NK-92 (cell line): Measurements from ENCODE around the gene SAE1.
"Not testable (repeated sequence)": the region's sequence is repeated elsewhere in the genome, so short reads cannot be mapped to it uniquely, and the experiment has no call there.

ENCODE experiments used
- DNase-seq: peaks from one replicate; lab custom pipeline; 2025; ENCODE audit not compliant: unreplicated experiment; lab: John Stamatoyannopoulos, UW

SAE1 gene

DNA sequence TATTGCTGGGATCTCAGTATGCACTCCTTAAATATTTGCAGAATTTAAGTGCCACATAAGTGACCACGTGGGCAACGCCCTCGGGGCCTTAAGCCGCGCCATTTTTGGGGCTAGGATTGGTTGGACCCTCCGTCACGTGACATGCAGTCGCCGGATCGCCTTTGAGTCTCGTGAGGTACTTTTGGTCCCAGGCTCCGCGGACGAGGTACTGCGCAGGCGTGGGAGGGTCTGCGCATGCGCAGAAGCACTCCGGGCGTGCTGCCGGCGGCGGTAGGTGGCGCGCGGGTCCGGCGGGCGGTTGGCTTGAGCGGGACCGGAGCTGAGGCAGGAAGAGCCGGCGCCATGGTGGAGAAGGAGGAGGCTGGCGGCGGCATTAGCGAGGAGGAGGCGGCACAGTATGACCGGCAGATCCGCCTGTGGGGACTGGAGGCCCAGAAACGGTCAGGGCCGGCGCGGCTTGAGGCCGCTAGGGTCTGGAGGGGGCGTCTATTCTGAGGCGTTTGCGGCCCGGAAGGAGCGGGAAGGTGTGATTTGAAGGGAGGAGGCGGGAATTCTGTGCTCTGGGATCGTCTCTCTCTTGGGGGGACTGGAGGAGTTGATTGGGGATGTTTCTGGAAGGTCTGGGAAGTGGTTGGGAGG, at the start of gene SAE1:
Gene SAE1 (plus strand): TSS at position 247 of the 639 bp plus-strand sequence. CDS start 96 bp downstream, at position 343.
- DNase-seq = peak; percentile 42

DNA sequence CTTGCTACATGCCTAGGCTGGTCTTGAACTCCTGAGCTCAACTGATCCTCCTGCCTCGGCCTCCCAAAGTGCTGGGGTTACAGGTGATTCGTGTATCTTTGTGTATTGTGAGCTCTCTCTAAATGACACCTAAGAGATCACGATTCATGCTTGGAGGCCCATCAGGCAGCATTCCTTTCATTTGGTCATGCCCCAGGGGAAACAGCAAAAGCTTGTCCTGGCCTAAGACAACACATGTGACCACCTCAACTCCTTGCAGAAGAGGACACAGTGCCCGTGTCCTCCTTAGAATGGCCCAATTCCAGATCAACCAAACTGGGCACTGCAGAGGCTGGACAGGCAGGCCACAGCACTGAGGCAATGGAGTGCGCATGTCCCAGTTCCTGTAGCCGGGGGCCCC, 49.5 kb upstream of the SAE1 start:
- no peak for DNase-seq

- no peak for DNase-seq
Measured at GRCh38 chr19:47082493-47082892, 48.1 kb upstream of the SAE1 start.

GRCh38 chr19:47084879-47085439, 45.7 kb upstream of the SAE1 start:
- no peak for DNase-seq

GRCh38 chr19:47086280-47086679, 44.4 kb upstream of the SAE1 start:
- no peak for DNase-seq

DNA sequence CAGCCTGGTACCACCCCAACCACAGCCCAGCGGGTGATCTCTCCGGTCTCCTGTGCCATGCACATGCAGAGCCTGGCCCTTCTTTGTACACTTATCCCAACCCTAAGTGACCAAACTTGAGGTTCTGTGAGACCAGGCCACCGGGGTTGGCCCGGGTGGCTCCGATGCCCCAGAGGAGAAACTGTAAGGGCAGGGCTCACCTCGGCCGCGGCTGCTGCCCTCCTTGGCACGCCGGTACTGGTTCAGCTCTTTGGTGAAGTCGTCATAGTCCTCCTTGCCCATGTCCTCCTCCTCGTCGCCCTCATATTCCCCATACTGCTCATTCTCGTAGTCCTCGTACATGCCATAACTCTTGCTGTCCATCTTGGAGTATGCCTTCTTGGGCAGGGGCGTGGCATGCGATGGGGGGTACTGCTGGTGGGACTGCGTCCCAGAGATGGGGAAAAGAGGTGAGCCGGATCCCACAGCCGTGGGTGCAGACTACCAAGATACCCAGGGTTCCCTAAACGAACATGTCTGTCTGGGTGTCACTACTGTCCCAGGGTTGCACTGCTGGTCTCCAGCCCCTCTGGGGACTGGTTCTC, 40.8 kb upstream of the SAE1 start:
- no peak for DNase-seq

GRCh38 chr19:47093254-47093653, 37.4 kb upstream of the SAE1 start:
- DNase-seq = no peak

DNA sequence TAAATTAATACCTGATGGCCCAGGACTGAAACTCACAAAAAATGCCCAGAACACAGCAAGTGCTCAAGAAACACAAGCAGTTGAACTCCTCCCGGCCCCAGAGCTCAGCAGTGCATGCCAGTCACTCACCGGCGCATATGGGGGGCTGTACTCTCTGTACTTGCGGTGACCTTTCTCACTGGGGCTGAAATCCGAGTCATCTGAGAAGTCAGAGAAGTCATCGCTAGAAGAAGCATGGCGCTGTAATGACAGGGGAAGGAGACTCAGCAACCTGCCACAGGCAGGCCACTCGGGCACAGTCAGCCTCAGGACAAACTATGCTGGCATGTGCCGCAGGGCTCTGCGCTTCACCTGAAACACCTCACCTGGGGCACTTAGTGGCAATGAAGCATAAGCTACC, 36.8 kb upstream of the SAE1 start:
- DNase-seq = no peak

- DNase-seq = no peak
Measured at GRCh38 chr19:47094557-47095475, 35.8 kb upstream of the SAE1 start.

DNA sequence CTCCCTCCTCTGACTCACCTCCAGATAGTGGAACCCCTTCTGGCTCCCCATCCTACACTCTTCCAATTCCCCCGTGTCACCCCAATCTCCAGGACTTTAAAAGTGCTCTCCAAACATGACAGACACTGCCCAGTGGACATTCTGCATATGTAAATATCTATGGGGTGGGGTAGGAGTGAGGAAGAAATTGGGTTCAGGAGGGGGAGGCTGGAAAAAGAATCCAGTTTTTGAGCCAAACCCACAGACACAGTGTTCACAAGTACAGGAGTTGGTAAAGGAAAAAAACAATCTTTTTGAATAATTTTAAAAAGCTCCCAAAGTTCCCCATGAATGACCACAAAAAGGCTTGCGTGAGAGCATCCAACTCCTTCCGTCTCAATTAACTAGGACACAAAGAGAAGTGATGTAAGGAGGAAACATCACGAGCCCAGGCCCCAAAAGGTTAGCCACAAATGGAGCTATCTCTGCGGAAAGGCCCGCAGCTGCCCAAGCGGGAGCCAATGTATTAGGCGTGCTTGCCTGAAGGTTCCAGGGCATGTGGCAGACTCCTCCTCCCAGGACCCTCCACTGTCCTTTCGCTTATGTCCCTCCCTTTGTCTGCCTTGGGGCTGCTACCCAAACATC, 35.0 kb upstream of the SAE1 start:
- no peak for DNase-seq

DNA sequence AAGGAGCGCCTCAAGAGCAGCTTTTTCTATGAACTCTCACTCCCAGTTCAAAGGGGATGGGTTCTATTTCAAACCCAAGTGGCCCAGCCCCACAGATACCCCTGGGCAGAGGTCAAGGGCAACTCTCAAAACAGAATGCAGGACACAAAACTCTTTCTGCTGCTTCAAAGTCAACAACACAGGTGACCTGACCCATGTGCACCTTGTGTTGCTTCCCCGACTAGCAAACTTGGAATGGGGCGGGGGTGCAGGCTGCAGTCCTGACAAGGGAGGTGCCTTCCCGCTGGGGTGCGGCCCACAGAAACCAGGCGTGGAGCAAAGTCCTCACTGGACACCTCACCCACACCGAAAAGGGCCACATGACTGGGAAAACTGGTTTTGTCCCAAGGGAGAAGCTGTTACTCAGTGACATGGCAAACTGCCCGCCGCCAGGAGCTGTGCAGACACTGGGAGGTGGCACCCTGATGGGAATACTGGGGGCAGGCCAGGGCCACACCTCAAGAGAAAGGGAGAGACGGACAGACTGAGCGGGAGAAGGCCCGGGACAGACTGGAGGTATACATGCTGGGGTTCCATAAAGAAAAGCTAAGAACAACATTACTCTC, 34.4 kb upstream of the SAE1 start:
- DNase-seq = no peak

GRCh38 chr19:47096721-47097120, 33.9 kb upstream of the SAE1 start:
- no peak for DNase-seq

DNA sequence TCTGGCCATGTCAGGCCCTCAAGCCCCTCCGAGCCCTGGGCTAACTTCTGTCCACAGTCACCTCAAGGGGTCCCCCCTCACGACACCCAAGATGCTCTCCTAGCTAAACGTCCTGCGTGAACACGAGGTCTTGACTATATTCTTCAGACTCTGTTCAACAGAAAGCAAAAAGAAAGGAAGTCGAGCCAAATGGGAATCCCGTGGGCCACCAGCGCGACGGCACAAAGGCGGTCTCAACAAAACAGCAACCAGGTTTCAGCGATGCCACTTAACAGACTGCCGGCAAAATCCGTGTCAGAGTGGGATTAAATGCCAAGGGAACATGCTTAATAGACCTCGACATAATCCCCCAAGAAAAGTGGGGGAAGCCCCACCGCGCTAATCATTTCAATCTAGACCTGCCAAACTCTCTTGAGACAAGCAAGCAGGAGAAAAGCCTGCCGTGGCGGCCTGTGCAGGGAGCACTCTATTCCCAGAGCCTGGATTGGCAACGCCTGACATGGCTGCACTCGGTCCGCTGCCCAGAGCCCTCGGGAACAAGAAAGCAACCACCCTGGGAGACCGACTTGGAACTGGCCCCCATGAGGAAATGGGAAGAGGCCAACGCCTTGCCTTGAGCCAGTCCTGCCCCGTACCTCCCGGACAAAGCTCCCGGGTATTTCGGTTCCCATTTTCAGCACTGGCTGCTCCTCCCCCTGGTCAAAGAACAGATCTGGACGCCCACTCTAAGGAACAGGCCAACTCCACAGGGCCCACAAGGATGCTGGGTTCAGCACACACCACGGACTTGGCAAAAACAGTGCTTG, 33.0 kb upstream of the SAE1 start:
- DNase-seq = no peak

GRCh38 chr19:47098608-47099007, 32.0 kb upstream of the SAE1 start:
- DNase-seq = no peak

- DNase-seq = no peak
Measured at GRCh38 chr19:47099576-47100050, 31.0 kb upstream of the SAE1 start.

GRCh38 chr19:47100290-47100689, 30.3 kb upstream of the SAE1 start:
- DNase-seq = no peak

DNA sequence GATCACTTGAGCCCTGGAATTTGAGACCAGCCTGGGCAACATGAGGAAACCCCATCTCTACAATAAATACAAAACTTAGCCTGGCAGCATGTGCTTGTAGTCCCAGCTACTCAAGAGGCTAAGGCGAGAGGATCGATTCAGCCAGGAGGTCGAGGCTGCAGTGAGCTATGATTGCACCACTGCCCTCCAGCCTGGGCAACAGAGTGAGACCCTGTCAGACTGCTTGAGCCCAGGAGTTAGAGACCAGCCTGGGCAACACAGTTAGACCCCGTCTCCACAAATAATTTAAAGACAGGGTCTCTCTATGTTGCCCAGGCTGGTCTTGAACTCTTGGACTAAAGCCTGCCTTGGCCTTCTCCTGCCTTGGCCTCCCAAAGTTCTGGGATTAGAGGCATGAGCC, 29.5 kb upstream of the SAE1 start:
- DNase-seq = not testable (repeated sequence)

DNA sequence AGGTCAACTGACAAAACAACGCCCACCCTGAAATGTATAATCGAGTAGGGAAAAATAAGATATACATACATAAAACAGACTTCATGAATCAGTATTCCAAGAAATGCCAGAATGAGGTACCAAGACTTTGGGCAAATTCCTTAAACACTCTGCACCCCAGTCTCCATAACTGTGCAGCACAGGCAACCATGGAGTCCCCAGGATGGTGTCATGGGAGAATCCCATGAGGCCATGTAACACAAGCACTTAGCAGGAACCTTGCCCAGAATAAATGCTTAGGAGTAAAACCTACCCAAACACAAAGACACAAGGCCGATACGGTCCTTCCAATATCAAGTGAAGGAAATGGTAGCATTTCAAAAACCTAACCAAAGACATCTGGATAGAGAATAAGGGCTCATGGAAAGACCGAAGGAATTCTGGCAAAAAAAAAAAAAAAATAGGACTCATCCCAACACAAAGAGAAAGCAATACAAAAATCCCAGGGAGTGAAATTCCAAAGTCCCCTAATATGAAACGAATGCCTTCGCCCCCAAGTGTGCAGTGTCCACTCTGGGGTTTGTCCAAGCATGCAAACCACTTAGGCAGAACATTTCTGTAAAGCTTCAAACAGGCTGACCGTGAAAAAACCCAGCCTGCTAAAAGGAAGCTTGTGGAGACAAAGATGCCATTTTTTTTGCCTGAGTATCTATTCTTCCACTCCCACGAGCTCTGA, 28.1 kb upstream of the SAE1 start:
- DNase-seq = no peak

DNA sequence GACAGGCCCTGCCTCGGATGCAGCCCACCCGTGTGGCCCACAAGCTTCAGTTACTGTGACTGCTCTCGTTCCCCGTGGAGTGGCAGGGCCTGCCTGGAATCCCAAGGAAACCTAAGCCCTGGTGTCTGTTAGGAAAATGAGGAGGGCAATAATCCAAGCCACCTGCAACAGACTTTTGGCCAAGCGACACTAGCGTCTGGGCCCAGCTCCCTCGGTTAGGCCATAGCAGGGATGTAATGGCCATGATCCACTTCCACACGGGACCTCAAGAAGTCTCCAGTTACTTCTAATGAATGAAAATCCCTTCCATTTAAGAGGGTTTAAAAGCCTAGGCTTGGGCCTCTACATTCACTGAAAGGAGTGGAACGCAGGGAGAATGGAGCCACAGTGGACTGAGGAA, 26.0 kb upstream of the SAE1 start:
- no peak for DNase-seq
